Subcutaneous adipose tissue (tissue), 4 donors: ENCODE data around the gene ZHX3. TPM values are rescaled to one million over a fixed set of nuclear protein-coding genes. Genes with fewer than 3 reads are reported as not detected.

Experiments
- total RNA-seq, 4 donors: library from RNA; depleted of rRNA; stranded (reverse); fragments of >200 nt; gene quantifications; one replicate each; pipeline ENCODE4 v1.1.0, GENCODE V29; 2016
- TF ChIP-seq, protein P1 (sequence below): fragments of 450-650 bp; IDR thresholded peaks from one replicate; pipeline ENCODE4 v1.5.1; 2016; ENCODE audit warnings: low read depth, mild to moderate bottlenecking, control low read depth, antibody characterized with exemption, moderate library complexity

The ZHX3 gene
- total RNA-seq, 4 donors from 2014 or later, result 31.0 to 50.9 (median 37.9) TPM

DNA sequence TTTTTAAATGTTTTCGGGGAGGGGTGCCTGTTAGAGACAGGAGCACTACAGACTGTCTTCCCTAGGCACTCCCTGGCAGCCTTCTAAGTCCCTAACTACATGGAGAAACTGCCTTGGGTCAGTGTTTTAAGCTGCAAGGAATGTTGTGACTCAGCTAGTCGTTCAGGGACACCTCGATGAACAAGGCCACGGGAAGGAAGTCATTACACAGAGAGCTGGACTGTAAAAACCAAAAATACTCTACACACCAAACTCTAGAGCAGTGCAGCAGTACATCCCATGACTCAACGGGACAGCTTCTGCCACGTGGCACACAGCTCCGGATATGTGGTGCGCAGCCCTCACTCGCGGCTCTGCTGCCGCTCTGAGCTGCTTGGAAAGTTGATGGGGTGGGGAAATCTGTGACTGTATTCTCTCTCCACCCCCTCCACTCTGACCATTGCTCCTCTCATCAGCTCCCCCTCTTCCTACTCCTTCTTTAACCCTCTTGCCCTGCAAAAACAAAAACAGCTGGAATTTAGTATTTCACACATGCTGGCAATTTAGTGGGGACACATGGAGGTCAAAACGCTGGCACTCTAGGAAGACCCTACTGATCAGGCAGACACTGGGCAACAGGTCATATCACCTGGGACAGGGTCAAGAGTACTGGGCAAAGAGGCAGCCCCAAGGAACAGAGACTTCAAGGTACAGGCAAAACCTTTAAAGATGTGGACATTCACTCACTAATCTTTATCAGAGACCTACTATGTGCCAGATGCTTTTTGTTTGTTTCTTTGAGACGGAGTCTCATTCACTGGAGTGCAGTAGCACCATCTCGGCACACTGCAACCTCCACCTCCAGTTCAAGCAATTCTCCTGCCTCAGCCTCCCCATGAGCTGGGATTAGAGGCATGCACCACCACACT lies 12.2 kb upstream of the ZHX3 start:
- TF ChIP-seq, protein P1, sequence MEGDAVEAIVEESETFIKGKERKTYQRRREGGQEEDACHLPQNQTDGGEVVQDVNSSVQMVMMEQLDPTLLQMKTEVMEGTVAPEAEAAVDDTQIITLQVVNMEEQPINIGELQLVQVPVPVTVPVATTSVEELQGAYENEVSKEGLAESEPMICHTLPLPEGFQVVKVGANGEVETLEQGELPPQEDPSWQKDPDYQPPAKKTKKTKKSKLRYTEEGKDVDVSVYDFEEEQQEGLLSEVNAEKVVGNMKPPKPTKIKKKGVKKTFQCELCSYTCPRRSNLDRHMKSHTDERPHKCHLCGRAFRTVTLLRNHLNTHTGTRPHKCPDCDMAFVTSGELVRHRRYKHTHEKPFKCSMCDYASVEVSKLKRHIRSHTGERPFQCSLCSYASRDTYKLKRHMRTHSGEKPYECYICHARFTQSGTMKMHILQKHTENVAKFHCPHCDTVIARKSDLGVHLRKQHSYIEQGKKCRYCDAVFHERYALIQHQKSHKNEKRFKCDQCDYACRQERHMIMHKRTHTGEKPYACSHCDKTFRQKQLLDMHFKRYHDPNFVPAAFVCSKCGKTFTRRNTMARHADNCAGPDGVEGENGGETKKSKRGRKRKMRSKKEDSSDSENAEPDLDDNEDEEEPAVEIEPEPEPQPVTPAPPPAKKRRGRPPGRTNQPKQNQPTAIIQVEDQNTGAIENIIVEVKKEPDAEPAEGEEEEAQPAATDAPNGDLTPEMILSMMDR, result no peak

- TF ChIP-seq, protein P1, result no peak
These were observed 9.6 kb upstream of the ZHX3 start for GRCh38 chr20:41327178-41327577.

DNA sequence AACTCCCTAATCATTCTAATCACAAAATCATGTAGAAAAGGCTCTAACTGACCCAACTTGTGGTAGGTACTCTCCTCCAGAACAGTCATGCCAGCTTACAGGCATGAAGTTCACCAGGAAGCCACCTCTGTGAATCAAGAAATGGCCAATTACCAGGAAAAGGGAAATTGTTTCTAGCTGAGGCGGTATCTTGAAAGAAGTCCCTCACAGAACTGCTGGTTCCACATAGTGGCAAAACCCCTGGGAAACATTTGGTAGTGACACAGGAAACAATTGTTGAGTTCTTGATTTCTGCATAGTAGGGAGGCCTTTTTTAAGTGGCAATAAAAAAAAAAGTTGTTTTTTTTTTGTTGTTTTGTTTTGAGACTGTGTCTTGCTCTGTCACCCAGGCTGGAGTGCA lies 3.4 kb upstream of the ZHX3 start:
- TF ChIP-seq, protein P1, result no peak

- TF ChIP-seq, protein P1, result no peak
These were observed 2.9 kb upstream of the ZHX3 start for GRCh38 chr20:41320441-41320840.

DNA sequence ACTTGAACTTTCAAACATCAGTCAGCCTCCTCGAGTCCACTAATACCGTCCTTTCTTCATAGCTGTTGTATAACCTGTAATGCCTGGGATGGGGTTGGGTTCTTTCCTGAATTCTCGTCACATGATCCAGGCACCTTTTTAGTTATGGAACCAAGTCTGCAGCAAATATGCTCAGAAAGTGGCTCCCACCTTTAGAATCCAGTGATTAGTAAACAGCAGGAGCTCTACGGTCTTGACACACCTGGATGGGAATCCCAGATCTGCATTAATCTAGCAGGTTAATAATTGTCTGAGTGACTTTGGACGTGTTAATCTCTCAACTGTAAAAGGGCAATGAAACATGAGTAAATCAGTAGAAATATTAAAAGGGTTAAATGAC lies 729 bp upstream of the ZHX3 start:
- TF ChIP-seq, protein P1, result no peak

GRCh38 chr20:41316602-41317545 lies 657 bp downstream of the ZHX3 start:
- TF ChIP-seq, protein P1, result no peak

DNA sequence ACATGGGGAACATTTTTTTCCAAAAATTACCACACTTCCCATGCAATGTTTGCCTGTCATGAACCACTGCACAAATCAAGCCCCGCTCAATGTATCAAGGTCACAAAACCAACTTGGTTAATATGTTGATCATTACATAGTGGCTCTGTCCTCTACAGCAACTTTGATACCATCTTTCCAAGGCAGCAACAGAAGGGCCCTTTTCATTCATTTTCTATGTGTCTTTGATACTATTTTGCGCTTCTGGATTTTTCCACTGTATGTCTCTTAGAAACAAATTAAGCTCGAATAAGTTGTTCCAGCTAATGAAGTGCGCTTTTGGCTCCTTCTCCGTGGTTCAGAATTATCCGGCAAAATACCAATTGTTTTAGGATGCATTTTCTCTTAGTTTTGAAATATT lies 1.5 kb downstream of the ZHX3 start:
- TF ChIP-seq, protein P1, result no peak
